DOHH2 (cell line): Measurements from ENCODE around the gene RNF207.

Source experiments
- H3F3A ChIP-seq: fragments of 200-600 bp; sonication (generic), shearing (Covaris generic); 2 replicates; pipeline ENCODE4 v1.6.0; 2016; ENCODE audit warnings: antibody characterized with exemption, mild to moderate bottlenecking; ENCODE audit not compliant: control insufficient read depth, insufficient read depth
- H3K27ac ChIP-seq: fragments of 200-600 bp; sonication (generic); 2 replicates; pipeline ENCODE4 v1.5.1; 2014; ENCODE audit warnings: low read depth, mild to moderate bottlenecking, low read length, moderate library complexity
- H3K27me3 ChIP-seq: fragments of 200-600 bp; sonication (generic); 2 replicates; pipeline ENCODE4 v1.6.1; 2014; ENCODE audit warnings: mild to moderate bottlenecking, low read length, mixed read lengths; ENCODE audit not compliant: control insufficient read depth
- H3K36me3 ChIP-seq: fragments of 200-600 bp; sonication (generic); 2 replicates; pipeline ENCODE4 v1.6.1; 2014; ENCODE audit warnings: mild to moderate bottlenecking, low read length, moderate library complexity, mixed read lengths; ENCODE audit not compliant: control insufficient read depth
- H3K4me1 ChIP-seq: fragments of 200-600 bp; sonication (generic); 2 replicates; pipeline ENCODE4 v1.6.1; 2014; ENCODE audit warnings: mild to moderate bottlenecking, low read length, mixed read lengths; ENCODE audit not compliant: control insufficient read depth
- H3K4me2 ChIP-seq: fragments of 200-600 bp; sonication (generic); 2 replicates; pipeline ENCODE4 v1.6.0; 2014; ENCODE audit warnings: mild to moderate bottlenecking, low read length, moderate library complexity
- H3K4me3 ChIP-seq: fragments of 200-600 bp; sonication (generic); 2 replicates; pipeline ENCODE4 v1.5.1; 2014; ENCODE audit warnings: mild to moderate bottlenecking, low read length, mixed read lengths
- H3K79me2 ChIP-seq: fragments of 200-600 bp; sonication (generic); 2 replicates; pipeline ENCODE4 v1.6.1; 2014; ENCODE audit warnings: mild to moderate bottlenecking, low read length, mixed read lengths; ENCODE audit not compliant: control insufficient read depth
- H3K9me2 ChIP-seq: fragments of 200-600 bp; sonication (generic); replicated peaks from 2 replicates; pipeline ENCODE4 v1.6.1; 2014; ENCODE audit warnings: mild to moderate bottlenecking, low read length, mixed read lengths; ENCODE audit not compliant: control insufficient read depth
- H3K9me3 ChIP-seq: fragments of 200-600 bp; sonication (generic); 2 replicates; pipeline ENCODE4 v1.6.1; 2014; ENCODE audit warnings: antibody characterized with exemption, low read length, mixed read lengths; ENCODE audit not compliant: control insufficient read depth, insufficient read depth
- H4K20me1 ChIP-seq: fragments of 200-600 bp; sonication (generic); 2 replicates; pipeline ENCODE4 v1.6.0; 2014; ENCODE audit warnings: low read depth, mild to moderate bottlenecking, antibody characterized with exemption, low read length, moderate library complexity; ENCODE audit not compliant: control insufficient read depth, insufficient read depth
- CTCF ChIP-seq: fragments of 200-600 bp; sonication (generic); IDR thresholded peaks from one replicate; pipeline ENCODE4 v1.5.1; 2014; ENCODE audit warnings: antibody characterized with exemption, mild to moderate bottlenecking, low read depth, low read length; ENCODE audit not compliant: poor library complexity, severe bottlenecking
- EZH2phosphoT487 ChIP-seq: fragments of 200-600 bp; sonication (generic); IDR thresholded peaks from 2 replicates; pipeline ENCODE4 v1.6.1; 2017; ENCODE audit warnings: borderline replicate concordance, mild to moderate bottlenecking, antibody characterized with exemption, low read length, moderate library complexity, mixed read lengths

Gene RNF207

GRCh38 chr1:6256645-6257044, 50.7 kb downstream of the RNF207 start:
- Histone ChIP-seq H3F3A (no peaks in the 10 kb centered on the region; the same call in 1 of the 2 replicates), H3K4me1 (peaks cover 13% of the 10 kb centered on the region), H3K4me2 (no peak overlapping the region), H3K27ac (no peak overlapping the region), H3K36me3 (no peaks in the 10 kb centered on the region), H3K4me3 (no peak overlapping the region), H3K79me2 (no peaks in the 10 kb centered on the region), H3K27me3 (peaks cover 21% of the 10 kb centered on the region), H3K9me2 (no peaks in the 10 kb centered on the region), H4K20me1 (peaks cover 3% of the 10 kb centered on the region; the same call in 1 of the 2 replicates), H3K9me3 (no peaks in the 10 kb centered on the region)
- no peak for TF ChIP-seq CTCF
- TF ChIP-seq EZH2phosphoT487: no peak

DNA sequence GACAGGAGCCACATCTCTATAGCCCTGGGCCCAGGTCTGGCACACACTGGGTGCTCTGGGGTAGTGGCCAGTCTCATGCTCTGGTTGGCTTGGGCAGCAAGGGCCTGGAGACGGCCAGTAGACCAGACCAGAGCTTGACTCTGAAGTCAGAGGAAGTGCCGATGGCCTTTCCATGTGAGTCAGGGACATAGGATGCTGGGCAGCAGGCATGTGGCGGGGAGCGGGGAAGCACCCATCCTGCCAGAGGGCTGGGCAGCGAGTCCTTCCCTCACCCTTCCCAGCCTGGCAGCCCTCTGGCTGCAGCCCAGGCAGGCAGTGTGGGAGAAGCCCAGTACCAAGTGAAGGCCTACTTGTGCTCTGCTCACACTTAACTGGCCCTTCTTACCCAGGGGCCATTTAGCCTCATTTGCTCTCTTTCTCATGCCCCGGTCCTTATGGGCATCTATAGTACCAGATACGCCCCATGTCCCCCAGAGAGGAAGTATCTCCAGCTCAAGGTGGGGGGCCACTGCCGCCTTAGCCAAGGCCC, 51.7 kb downstream of the RNF207 start:
- H4K20me1 ChIP-seq: peaks cover 3% of the 10 kb centered on the region; the same call in 1 of the 2 replicates
- H3K4me1 ChIP-seq: peaks cover 17% of the 10 kb centered on the region
- no peak overlapping the region for H3K4me2 ChIP-seq
- no peaks in the 10 kb centered on the region; the same call in 1 of the 2 replicates for H3F3A ChIP-seq
- H3K9me3 ChIP-seq: no peaks in the 10 kb centered on the region
- no peak for TF ChIP-seq EZH2phosphoT487
- no peak for TF ChIP-seq CTCF
- peaks cover 29% of the 10 kb centered on the region for H3K27me3 ChIP-seq
- no peaks in the 10 kb centered on the region for H3K9me2 ChIP-seq
- H3K27ac ChIP-seq: no peak overlapping the region
- H3K79me2 ChIP-seq: no peaks in the 10 kb centered on the region
- H3K4me3 ChIP-seq: no peak overlapping the region
- no peaks in the 10 kb centered on the region for H3K36me3 ChIP-seq

DNA sequence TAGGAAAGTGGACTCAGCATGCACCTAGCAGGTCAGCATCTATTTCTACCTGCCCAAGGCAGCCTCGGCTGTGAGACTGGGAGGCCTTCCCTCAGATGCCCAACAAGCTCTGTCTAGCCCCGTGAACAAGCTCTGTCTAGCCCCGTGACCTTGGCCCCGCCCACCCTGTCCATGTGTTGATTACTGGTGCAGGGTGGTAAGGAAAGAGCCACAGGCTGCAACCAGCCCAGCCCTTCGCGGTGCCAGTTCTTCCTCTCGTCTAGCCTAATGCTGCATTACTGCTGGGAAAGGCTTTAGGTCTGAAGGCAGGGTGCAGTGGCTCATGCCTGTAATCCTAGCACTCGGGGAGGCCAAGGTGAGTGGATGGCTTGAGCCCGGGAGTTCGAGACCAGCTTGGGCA, 52.8 kb downstream of the RNF207 start:
- H3K4me1 ChIP-seq: peaks cover 25% of the 10 kb centered on the region
- H3K27ac ChIP-seq: no peak overlapping the region
- no peaks in the 10 kb centered on the region for H3K9me2 ChIP-seq
- H3F3A ChIP-seq: no peaks in the 10 kb centered on the region; the same call in 1 of the 2 replicates
- no peak overlapping the region for H3K4me2 ChIP-seq
- TF ChIP-seq EZH2phosphoT487: no peak
- TF ChIP-seq CTCF: no peak
- H3K36me3 ChIP-seq: no peaks in the 10 kb centered on the region
- no peaks in the 10 kb centered on the region for H3K9me3 ChIP-seq
- H3K27me3 ChIP-seq: peaks cover 29% of the 10 kb centered on the region
- no peak overlapping the region for H3K4me3 ChIP-seq
- no peaks in the 10 kb centered on the region for H3K79me2 ChIP-seq
- H4K20me1 ChIP-seq: peaks cover 6% of the 10 kb centered on the region
